ENCODE measurements around the gene NEDD4.

DNA sequence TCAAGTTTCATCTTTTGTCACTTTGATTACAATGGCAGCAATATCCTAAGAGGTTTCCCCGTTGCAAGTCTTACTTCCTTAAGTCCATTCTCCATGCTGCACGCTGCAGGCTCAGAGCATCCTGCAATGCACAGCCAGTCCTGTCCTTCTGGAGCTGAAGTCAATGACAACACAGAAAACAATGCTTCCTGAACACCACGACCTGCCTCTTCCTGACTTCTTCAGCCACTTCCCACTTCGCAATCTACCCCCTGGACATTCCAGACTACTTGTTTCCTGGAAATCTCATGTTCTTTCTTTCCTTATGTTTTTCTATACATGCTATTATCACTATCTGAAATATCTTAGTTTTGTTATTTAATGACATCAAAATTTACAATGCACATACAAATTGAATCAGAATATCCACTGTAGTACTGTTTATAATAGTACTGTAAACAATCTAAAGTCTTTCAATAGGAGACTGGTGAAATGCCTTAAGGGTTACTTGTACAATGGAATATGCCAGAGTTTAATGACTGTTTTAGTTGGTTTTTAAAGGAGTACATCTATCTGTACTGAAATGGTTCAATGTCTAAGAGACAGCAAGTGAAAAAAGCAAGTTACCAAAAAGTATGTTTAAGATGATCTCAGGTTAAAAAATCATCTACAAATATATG lies 136.8 kb downstream of the NEDD4 start:
- no peak for TF ChIP-seq POLR2A (IDR thresholded peaks at IDR 0.05)
- TF ChIP-seq, protein P1, sequence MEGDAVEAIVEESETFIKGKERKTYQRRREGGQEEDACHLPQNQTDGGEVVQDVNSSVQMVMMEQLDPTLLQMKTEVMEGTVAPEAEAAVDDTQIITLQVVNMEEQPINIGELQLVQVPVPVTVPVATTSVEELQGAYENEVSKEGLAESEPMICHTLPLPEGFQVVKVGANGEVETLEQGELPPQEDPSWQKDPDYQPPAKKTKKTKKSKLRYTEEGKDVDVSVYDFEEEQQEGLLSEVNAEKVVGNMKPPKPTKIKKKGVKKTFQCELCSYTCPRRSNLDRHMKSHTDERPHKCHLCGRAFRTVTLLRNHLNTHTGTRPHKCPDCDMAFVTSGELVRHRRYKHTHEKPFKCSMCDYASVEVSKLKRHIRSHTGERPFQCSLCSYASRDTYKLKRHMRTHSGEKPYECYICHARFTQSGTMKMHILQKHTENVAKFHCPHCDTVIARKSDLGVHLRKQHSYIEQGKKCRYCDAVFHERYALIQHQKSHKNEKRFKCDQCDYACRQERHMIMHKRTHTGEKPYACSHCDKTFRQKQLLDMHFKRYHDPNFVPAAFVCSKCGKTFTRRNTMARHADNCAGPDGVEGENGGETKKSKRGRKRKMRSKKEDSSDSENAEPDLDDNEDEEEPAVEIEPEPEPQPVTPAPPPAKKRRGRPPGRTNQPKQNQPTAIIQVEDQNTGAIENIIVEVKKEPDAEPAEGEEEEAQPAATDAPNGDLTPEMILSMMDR (IDR thresholded peaks at IDR 0.05), result no peak
- TF ChIP-seq POLR2AphosphoS5 (IDR thresholded peaks at IDR 0.05), result no peak

Data from upper lobe of left lung (tissue), 4 donors.